ENCODE results near the gene CROCC. TPM values are rescaled to one million over a fixed set of nuclear protein-coding genes. Genes with fewer than 3 reads are reported as not detected.

CROCC gene
- total and polyA plus RNA-seq, 9 of the 15 experiments (the other 6 are each of a cell fraction or from before 2014, with no cell fraction given) = 0.17 to 15.4 (median 7.6) TPM

- TF ChIP-seq SRF (CRISPR knock-in tag; IDR thresholded peaks at IDR 0.05) (no peak), RFX5 (IDR thresholded peaks at IDR 0.05; ENCODE audit: low read depth, low read length) (no peak), TBP (optimal IDR thresholded peaks at IDR 0.05; ENCODE audit: low read depth, low read length) (no peak), RBM34 (IDR thresholded peaks at IDR 0.05; ENCODE audit: borderline replicate concordance, insufficient read depth, low read length) (no peak), GTF2E2 (tag; IDR thresholded peaks at IDR 0.05) (no peak), BRF1 (IDR thresholded peaks at IDR 0.05; ENCODE audit: borderline replicate concordance, extremely low read depth, insufficient read length) (no peak), ZNF75A (CRISPR knock-in tag; IDR thresholded peaks at IDR 0.05) (no peak), ZBTB49 (CRISPR knock-in tag; IDR thresholded peaks at IDR 0.05; ENCODE audit: borderline replicate concordance) (no peak), SMARCA4 (IDR thresholded peaks at IDR 0.05) (no peak), HDAC3 (IDR thresholded peaks at IDR 0.05; ENCODE audit: borderline replicate concordance, partially characterized antibody) (no peak), FOXM1 (IDR thresholded peaks at IDR 0.05; ENCODE audit: low read depth) (no peak), FOXM1 (CRISPR knock-in tag; IDR thresholded peaks at IDR 0.05; ENCODE audit: low read depth) (no peak), POLR2G (IDR thresholded peaks at IDR 0.05; ENCODE audit: low read depth, low read length) (peak; percentile 41), MTA2 (IDR thresholded peaks at IDR 0.05; ENCODE audit: low read depth) (no peak), FOXK1 (CRISPR knock-in tag; IDR thresholded peaks at IDR 0.05; ENCODE audit: borderline replicate concordance) (no peak), SNIP1 (IDR thresholded peaks at IDR 0.05; ENCODE audit: low read depth) (no peak), KAT2B (IDR thresholded peaks at IDR 0.05; ENCODE audit: low read depth, low read length) (no peak), MEF2D (tag; conservative IDR thresholded peaks at IDR 0.05; ENCODE audit: low read depth) (no peak)
Observed at GRCh38 chr1:16960560-16961296, 39.0 kb downstream of the CROCC start (continued).
